ENCODE data around the gene CISD1.

CISD1 gene

GRCh38 chr10:58266003-58266825 is 2.7 kb upstream of the CISD1 start:
- no peak for DNase-seq

- DNase-seq, result peak; percentile 36
These were observed 1.9 kb upstream of the CISD1 start for GRCh38 chr10:58266826-58267712.

DNA sequence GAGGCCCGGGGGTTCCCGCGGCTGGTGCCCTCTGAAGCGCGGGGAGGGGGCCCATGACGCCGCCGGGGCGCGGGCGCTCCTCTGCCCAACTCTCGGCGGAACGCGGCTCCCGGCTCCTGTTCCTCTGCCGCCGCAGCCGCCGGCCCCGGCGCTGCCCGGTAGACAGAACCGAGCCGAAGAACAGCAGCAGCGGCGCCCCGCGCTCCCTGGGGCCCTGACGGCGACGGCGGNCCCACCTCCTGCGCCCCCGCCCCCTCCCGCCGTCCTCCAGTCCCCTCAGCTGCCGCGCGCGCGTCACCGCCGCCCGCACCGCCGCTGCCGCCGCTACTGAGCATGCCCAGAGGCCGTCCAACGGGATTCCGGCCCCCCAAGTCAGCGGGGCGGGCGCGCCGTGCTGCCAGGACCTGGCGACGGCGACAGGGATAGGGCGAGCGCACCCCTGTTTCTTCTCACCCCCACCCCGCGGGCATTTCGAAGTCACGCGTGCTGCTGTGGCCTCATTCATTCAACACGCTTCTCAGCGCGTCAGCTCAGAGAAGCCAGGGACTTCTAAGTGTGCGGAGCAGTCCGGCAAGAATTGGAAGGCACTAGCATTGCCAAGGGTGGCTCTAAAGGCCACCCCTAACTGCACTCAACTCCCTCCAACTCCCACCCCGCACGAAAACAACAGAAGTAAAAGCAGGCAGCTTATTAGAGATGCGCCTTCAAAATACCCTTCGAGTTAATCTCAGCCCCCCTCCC is 1.1 kb upstream of the CISD1 start, which contains the start of gene IPMK:
IPMK (minus strand) TSS at position 182 of the 741 bp plus-strand sequence. CDS start 283 bp downstream, outside the sequence.
- DNase-seq, result peak; percentile 93

DNA sequence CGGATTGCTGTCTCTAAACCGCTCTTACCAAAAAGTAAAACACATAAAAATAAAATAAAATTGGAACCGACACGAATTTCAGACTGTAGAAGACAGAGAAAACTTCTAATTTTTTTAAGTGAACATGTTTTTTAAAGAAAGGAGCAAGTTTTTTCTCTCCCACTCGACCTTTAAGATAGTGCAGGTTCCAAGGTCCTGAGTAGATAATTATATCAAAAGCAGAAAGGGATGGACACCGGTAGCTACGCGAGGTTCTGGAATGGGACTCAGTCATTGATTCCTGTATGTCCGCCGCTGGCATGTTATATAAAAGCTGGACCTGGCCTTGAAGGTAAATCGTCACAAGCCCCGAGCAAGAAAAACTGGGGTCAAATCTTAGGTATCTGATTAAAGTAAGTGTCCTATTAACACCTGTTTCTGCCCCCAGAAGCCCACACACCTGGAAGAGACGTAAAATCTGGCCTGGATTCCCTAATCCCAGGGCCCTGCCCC is 462 bp upstream of the CISD1 start:
- no peak for DNase-seq

- no peak for DNase-seq
These were observed 874 bp downstream of the CISD1 start for GRCh38 chr10:58269782-58270290.

GRCh38 chr10:58275261-58275660 is 6.3 kb downstream of the CISD1 start:
- DNase-seq, result no peak

DNA sequence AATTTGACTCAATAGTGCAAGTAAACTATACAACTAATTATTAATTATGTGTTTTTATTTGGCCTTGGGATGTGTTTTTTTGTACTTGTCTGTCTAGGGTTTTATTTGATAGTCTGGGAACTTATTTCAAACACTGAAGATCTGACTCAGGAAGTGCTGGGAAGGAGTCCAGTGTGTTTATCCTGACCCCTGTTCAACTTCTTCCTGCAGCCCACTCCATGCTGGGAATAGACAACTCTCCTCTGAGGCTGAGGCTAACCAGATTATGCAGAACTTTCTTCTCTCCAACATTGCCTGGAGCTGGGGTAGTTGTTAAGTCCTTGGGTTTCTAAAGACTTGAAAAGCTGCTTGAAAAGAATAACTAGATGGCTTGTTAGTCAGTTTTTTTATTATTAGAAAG is 6.9 kb downstream of the CISD1 start:
- DNase-seq, result no peak

- no peak for DNase-seq
These were observed 9.5 kb downstream of the CISD1 start for GRCh38 chr10:58278274-58278961.

- no peak for DNase-seq
These were observed 10.0 kb downstream of the CISD1 start for GRCh38 chr10:58278962-58279307.

DNA sequence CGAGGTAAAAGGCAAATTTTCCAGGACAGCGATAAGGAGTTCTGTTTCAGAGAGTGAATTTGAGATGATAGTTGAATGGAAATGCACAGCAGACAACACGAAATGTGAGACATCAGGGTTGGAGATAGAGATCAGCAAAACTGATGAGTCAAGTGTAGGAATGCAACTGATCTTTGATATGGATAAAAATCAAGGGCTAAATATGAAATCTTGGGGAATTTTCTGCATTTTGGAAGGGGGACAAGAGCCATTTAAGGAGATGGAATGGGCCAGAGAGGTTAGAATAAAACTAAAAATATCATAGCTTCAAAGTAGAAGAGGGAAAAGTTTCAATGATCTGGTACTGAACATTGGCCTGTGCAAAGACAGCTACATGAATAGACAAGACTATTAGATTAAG is 11.5 kb downstream of the CISD1 start:
- no peak for DNase-seq

- DNase-seq, result no peak
These were observed 12.3 kb downstream of the CISD1 start for GRCh38 chr10:58281092-58281752.

DNA sequence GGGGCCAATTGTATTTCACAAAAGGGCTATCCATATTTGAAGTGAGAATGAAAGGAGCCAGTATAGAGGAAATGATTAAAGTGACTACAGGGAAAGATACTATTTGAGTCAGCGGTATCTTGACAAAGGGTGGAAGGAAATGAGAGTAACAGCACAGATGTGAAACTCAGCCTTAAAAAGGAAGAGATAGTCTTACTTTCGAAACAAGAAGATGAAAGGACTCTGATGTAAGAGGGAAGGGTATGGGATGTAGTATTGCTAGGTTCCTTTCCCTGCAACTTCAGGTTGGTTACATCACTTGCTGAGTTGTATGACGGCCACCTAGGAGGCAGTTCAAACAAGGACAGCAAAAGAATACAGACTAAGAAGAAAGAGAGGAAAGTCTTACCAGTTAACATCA is 13.7 kb downstream of the CISD1 start:
- no peak for DNase-seq

DNA sequence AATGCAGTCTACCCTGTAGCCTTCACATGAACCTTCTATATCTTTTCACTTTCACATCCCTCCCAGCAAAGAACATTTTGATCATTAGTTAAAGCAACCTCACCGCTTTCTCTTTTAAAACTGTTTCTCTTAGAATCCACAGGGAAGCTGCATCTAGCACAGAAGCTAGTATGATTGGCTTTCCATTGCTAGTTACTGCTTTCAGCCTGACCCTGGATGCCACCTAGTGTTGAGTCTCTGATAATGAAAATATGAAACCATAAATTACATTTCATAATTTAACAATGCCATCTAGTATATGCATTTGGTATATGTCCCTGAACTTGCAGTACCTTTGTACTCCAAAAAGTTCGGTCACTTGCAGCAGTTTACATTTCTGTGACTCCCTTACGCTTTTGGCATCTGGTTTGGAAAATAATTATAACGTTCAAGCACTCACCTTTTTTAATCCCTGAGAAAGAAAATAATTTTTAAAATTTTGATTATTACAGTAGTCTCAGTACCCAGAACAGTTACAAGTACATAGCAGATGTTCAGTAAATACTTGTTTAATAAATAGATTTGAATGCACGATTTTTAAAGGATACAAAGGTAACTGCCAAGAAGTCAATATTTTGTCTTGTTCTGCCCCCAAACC is 22.7 kb downstream of the CISD1 start:
- peak; percentile 30 for DNase-seq

DNA sequence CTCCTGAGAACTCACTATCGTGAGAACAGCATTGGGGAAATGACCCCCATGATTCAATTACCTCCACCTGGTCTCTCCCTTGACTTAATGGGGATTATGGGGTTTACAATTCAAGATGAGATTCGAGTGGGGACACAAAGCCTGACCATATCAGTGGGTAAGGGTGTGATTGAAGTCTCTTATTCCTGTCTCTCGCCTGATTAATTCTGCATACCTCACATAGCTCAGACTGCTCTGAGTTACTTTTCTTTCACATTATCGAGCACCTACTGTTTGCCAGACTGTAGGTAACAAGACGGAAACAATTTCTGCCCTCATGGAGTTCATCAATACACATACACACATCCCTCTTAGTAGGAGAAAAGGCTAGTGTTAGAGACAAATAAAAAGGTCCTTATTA is 25.0 kb downstream of the CISD1 start:
- DNase-seq, result no peak

- DNase-seq, result peak; percentile 64
These were observed 30.6 kb downstream of the CISD1 start for GRCh38 chr10:58299580-58299979.

GRCh38 chr10:58300676-58301075 is 31.7 kb downstream of the CISD1 start:
- DNase-seq, result no peak

DNA sequence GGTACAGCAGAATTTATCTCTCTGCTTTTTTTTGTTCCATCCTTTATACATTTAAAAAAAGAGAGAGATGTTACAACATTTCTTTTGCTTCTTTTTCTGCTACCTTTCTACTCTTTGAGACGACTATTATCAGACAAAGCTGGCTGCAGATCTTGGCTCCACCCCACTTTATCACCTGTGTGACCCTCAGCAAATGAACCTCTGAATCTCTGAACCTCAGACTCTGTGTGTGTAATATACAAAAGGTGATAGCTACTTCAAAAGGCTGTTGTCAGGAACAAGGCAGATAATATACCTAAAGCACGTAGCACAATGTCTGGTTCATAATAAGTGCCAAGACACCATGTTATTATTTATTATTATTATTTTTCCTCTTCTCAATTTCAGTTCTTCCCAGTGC is 33.3 kb downstream of the CISD1 start:
- no peak for DNase-seq

DNA sequence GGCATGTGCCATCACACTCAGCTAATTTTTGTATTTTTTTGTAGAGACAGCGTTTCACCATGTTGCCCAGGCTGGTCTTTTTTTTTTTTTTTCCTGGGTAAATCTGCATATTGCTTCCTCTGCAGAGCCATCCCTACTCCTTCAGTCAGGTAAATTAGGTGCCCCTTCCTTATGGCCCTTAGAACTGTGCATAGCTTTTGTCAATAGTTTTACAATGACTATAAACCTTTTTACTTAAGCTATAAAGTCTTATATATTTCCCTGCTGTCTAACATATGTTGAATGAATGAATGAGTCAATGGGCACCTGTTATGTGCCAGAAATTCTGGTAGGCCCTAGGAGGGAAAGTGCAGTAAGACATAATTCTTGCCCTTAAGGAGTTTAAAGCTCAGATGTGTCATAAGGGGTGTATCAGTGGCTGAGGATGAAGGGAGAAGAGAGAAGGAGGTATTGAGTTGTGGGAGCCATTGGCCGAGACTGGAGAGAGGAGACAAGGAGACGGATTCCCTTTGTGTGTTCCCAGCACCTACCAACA is 35.2 kb downstream of the CISD1 start:
- DNase-seq, result no peak

DNA sequence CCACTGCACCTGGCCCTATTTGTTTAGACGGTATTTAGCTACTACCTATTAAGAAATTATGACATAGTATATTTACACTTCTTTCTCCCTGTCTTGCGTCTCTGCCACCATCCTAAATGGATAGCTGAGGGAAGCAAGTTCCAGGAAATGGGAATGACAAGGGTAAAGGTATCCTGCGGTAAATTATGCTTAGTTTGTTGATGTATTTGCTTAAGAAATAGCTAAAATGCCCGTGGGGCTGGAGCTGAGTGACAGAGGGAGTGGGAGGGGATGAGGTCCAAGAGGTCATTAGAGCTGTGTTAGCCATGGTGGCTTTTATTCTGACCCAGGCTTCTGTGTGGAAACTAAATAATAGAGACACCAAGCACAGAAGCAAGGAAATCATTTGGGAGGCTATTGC is 36.9 kb downstream of the CISD1 start:
- no peak for DNase-seq

DNA sequence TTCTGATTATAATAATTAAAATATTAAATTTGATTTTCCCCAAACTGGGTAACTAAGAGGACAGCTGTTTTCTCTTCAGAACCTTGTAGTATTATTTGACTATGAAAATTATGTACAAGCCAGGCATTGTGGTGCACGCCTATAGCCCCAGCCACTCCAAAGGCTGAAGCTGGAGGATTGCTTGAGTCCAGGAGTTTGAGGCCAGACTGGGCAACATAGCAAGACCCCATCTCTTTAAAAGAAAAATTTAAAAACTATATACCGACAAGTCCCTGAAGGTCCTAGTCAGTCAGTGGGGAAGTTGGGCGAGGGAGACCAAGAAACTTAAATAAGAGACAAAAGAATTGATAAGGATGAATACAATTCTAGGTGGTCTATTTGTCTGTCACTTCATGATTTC is 38.7 kb downstream of the CISD1 start:
- no peak for DNase-seq

- no peak for DNase-seq
These were observed 42.1 kb downstream of the CISD1 start for GRCh38 chr10:58311026-58311425.
